HG03571 (cell line): ENCODE data around the gene UBQLN3.
A peak's percentile ranks its signal among the peaks of the same experiment; 100 is the strongest.

Source experiments
- ATAC-seq: cut with Tn5 transposase; IDR thresholded peaks from one replicate; pipeline ENCODE4 v1.9.1; 2021; ENCODE audit not compliant: unreplicated experiment

UBQLN3 gene

GRCh38 chr11:5507177-5507932, 2.4 kb downstream of the UBQLN3 start:
- ATAC-seq: no peak

DNA sequence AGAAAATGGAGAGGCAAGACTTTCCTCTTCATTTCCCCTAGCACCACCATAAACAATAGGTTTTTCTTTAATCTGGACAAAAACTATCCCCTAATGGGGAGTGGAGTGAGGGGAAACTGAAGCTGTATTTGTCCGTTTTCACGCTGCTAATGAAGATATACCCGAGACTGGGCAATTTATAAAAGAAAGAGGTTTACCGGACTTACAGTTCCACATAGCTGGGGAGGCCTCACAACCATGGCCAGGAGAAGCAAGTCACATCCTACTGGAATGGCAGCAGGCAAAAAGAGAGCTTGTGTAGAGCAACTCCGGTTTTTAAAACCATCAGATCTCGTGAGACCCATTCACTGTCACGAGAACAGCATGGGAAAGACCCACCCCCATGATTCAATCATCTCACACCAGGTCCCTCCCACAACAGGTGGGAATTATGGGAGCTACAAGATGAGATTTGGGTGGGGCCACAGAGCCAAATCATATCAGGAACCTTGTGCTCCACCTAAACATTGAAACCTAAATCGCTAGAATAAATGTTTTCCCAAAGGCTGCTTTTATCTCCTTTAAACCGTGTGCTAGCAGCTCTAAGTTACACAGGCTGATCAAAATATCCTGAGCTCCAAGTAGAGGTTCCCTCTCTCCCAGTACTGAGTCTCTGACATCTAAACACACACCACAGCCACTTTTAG, 4.3 kb downstream of the UBQLN3 start:
- ATAC-seq: no peak

DNA sequence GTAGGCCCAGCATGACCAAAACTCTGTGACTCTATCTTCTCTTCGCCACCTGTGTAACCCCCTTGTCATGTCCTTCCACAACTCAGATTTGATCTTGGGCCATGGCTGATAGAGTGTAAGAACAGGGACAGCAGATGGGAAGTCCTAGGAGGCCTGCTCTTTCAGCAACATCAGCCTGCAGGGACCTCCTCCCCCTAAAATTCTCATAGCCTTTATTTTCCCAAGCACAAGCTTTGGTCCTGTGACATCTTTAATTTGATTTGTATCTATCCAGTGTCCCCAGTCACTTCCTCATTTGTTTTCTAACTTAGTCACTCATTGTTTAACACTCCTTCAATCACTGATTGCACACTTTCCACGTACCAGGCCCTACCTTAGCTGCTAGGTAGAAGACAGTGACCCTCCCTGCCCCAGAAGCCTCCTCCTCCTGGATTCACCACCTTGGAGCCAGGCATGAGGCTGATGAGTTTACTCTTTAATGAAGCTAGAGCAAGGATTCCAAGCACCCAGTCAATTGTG, 5.3 kb downstream of the UBQLN3 start:
- ATAC-seq: no peak

- no peak for ATAC-seq
Measured at GRCh38 chr11:5500393-5500801, 9.4 kb downstream of the UBQLN3 start.

DNA sequence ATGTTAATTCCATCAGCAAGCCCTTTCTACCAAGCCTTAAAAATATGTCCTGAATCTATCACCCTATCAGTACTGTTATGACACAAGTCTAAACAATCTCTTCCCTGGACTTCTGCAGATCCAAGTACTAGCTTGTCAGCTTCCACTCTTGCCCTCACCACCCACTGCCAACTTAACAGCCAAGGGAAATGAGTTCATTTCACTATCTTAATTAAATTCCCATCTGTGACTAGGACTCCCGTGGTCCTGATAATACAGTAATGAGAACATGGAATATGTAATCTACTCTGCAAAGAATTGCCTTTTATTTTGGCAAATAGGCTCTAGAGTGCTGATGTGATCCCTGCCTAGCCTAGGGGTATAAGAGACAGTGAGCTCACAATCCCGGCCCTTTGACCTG, 10.1 kb downstream of the UBQLN3 start:
- no peak for ATAC-seq

DNA sequence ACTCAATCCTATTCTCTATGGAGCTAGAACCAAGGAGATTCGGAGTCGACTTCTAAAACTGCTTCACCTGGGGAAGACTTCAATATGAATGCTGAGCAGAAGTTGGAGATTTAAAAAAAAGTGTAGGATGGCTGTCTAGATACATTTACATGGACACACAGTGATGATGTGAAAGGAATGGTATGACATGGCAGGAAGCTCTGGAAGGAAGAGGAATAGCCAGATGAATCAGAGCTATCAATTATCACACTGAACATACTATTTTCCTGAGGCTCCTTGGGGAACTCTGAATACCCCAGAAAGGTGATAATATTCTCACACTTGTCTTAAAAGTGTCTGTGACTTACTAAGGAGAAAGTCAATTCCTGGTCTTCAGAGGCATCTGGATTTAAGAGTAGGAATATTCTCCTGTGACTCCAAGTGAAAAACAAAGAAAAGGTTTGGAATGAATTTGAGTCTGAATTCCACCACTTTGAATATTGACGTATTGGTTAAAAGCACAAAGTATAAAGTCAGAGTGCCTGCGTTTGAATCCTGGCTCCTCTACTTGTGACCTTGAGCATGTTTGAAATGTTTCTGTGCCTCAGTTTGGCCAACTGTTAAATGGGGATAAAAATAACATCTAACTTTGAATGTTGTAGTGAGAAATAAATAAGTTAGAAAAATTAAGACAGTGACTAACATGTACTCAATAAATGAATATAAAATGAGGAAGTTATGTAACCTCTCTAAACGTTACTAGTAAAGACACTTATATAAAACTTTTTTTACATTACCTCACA, 20.0 kb downstream of the UBQLN3 start:
- no peak for ATAC-seq

- no peak for ATAC-seq
Measured at GRCh38 chr11:5488798-5489399, 20.9 kb downstream of the UBQLN3 start.

DNA sequence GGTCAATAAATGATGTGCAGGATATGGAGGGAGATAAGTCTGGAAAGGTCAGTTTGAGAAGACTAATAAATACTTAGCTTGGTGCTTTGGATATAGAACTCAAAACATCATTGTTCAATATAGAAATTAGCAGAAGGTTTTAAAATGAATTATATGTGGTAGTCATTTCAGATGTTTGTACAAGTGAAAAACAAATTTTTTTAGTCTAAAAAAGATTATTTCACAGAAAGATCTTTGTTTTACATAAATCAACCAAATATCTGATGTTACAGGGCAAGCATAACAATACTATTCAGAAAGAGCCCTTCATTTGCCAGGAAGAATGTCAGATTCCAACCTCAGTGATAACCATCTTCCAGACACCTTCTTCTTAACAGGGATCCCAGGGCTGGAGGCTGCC, 21.4 kb downstream of the UBQLN3 start, which contains the start of gene OR52D1:
Gene OR52D1, plus strand, starts transcription at position 301 of the 400 bp plus-strand sequence. Its CDS starts 22 bp downstream, at position 323.
- ATAC-seq: no peak

DNA sequence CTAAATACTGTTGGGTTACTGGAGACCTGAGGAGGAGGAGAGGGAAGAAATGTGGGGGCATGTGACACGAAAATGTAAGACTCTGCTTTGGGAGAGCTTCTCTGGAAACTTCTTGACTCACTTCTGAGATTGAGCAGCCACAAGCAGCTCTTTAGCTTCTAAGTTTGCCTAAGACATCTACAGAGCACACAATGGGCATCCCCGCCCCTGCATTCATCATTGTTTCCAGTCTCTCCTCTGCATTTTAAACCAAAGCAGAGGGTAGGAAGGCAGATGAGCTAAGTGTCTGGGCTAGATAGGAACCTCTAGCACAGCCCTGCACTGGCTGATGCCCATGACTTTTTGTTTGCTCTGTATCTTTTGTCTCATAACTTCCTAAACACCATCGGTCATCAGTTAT, 23.3 kb downstream of the UBQLN3 start:
- ATAC-seq: no peak

DNA sequence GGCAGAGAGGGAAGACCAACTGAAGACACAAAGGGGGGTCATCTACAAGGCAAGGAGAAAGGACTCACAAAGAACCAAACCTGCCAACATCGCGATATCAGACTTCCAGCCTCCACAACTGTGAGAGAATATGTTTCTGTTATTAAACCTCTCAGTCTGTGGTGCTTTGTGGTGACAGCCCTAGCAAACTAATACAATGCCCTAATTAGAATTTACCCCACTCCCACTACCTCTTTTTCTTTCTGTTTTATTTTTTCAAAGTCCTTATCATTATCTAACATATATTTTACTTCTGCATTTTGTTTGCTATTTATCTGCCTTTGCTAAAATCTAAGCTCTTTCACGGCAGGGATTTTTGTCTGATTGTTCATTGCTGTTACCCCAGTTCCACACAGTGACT, 23.8 kb downstream of the UBQLN3 start:
- ATAC-seq: no peak

- ATAC-seq: peak; percentile 72
Measured at GRCh38 chr11:5476186-5476819, 33.5 kb downstream of the UBQLN3 start.

GRCh38 chr11:5473921-5474320, 35.8 kb downstream of the UBQLN3 start:
- ATAC-seq: no peak

DNA sequence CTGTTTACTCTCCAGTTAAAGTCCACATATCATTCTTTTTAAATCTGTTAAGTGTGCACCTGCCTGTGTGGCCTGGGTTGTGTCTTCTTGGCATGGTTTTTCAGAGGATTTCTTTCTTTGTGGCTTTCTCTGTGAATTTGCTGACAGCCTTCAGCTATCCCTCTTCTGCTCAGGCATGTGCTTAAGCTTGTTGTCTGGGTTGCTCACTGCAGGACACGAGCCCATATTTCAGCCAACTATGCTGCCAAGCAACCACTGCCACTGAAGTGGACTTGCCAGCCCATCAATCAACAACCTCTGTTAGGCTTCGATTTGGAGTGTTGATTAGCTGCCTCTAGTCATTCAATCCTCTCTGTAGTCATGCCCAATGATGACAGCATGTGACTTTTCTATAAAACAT, 42.2 kb downstream of the UBQLN3 start:
- no peak for ATAC-seq

- ATAC-seq: no peak
Measured at GRCh38 chr11:5460983-5461621, 48.7 kb downstream of the UBQLN3 start.
